H1 (cell line): ENCODE results near the gene SCP2.

Experiments
- CHD2 ChIP-seq: IDR thresholded peaks from 2 replicates; pipeline ENCODE4 v1.6.1; 2012; ENCODE audit warnings: low read length, improper control_type of control experiment
- EP300 ChIP-seq, 2 experiments: IDR thresholded peaks; 1 replicate in 1 of 2; 2 replicates in 1 of 2; pipeline ENCODE4 v1.6.1; 2011 to 2012; ENCODE audit warnings: low read depth in 2 of 2, low read length in 2 of 2, mild to moderate bottlenecking in 2 of 2, borderline replicate concordance in 1 of 2, inconsistent platforms in 1 of 2, moderate library complexity in 1 of 2
- JUND ChIP-seq: IDR thresholded peaks from 2 replicates; pipeline ENCODE4 v1.6.1; 2011; ENCODE audit warnings: mild to moderate bottlenecking, improper control_type of control experiment, low read length
- TF ChIP-seq, protein P1 (sequence below): IDR thresholded peaks from 2 replicates; pipeline ENCODE4 v1.6.1; 2011; ENCODE audit warnings: low read depth, mild to moderate bottlenecking, low read length; ENCODE audit not compliant: insufficient read depth

DNA sequence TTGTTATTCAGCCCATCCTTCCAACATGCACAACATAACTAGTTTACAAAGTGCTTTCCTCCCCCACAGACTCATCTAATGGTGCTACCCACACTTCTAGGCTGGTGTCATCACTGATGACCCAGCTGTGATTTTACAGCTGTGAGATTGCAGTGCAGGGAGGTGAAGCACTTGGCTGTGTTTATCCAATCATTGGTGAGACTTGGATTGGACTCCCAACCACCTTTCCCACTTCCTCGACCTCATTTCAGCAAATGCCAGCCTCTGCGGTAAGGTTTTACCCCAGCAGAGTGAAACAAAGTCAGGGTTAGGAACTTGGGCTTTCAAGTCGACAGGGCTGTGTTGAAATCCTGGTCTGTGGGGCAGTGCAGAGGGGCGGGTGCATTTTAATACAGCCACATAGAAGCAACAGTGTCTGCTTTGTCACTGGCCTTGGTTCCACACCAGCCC lies 27.6 kb upstream of the SCP2 start:
- TF ChIP-seq, protein P1, sequence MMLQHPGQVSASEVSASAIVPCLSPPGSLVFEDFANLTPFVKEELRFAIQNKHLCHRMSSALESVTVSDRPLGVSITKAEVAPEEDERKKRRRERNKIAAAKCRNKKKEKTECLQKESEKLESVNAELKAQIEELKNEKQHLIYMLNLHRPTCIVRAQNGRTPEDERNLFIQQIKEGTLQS, result no peak
- TF ChIP-seq EP300 (IDR thresholded peaks at IDR 0.05; ENCODE audit: borderline replicate concordance in 1 of 2, low read depth in 2 of 2, low read length in 2 of 2), result no peak
- no peak for TF ChIP-seq JUND
- no peak for TF ChIP-seq CHD2
